OCI-M1 (cell line): ENCODE results near the gene CD83.
A peak's percentile ranks its signal among the peaks of the same experiment; 100 is the strongest.

Experiments used
- DNase-seq: peaks from one replicate; lab custom pipeline; 2025; lab: John Stamatoyannopoulos, UW

Gene CD83

GRCh38 chr6:14123386-14124111 is 6.0 kb downstream of the CD83 start:
- peak; percentile 56 for DNase-seq

DNA sequence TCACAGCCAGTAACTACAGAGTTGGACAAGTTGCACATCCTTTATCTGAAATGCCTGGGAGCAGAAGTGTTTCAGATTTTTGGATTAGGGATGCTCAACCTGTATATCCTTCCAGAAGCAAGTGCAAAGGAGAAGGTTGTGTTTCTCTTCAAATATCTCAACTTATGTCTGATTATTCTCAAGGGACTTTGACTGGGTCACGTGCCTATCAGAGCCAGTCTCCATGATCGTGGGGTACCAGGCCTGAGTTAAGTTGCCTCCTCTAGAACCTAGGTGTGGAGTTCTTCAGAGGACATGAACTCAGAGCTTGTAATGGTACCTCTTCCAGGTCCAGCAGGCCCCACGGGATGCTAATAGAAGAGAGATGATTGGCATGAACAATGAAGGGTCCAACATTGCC is 7.8 kb downstream of the CD83 start:
- no peak for DNase-seq

DNA sequence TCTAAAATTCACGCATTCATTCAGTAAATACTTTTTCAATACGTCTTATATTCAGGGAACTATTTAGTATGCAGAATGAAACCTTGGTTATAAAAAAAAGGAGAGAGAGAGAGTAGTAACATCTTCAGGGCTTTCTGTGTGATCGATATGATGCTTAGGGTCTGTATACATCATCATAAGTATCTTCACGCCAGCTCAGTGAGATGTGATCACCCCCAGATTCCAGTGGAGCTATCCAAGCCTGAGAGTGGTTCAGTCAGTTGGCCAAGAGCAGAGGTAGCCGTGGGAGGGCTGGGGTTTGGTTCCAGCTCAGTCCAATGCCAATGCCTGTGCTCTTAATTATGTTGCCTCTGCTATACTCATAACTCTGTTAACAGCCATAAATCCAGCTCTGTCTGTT is 8.6 kb downstream of the CD83 start:
- no peak for DNase-seq

DNA sequence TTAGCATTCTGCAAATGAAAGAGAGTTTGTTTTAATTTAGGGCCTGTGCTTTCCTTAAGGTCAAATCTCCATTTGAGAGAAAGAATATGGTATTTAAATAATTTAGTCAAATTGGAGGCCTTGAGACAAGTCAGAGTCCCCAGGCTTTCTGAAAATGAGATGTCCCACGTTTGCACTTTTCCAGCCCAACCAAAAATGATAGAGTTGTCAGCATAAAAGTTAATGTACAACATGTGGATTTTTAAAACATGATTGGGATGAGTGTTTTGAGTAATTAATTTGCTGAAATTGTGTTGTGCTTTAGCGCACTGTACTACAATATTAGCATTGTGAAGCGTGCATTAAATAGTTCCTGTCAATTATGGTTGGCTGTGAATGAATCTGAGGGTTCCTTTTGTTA is 10.0 kb downstream of the CD83 start:
- no peak for DNase-seq

DNA sequence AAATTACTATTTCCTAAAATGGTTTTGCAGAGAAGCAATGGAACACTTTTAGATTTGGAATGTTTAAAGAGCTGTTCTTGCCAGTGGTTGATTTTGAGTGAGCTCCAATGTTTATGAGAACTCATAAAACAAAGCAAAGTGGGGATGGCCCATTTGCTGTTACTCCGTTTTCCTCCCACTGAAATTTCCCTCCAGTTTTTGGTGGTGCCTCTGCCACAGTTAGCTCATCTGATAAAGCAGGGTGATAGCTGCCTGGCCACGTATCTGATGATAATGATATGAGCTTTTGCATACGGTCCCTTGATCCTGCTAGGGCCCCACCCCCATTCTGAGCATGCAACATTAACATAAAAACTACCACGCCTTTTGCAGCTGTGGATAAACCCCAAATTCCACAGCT is 10.4 kb downstream of the CD83 start:
- no peak for DNase-seq

DNA sequence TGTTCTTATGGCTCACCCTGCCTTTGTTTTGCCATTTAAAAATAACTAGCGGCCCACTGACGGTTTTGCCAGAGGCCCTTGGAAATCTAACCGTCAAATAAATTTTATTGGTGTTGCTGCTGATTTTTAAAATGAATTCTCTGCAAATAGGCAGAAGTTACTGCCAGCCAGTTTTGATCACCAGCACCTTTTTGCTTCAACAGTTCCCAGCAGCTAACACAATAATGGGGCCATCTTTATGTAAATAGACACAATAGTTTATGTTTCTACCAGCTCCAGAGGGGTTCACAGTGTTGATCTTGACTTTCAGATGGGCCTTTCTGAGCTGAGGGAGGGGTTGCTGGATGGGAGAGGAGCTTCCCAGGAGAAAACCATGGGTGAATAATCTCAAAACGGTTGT is 11.2 kb downstream of the CD83 start:
- no peak for DNase-seq

- peak; percentile 82 for DNase-seq
These were observed 12.0 kb downstream of the CD83 start for GRCh38 chr6:14129575-14129974.

DNA sequence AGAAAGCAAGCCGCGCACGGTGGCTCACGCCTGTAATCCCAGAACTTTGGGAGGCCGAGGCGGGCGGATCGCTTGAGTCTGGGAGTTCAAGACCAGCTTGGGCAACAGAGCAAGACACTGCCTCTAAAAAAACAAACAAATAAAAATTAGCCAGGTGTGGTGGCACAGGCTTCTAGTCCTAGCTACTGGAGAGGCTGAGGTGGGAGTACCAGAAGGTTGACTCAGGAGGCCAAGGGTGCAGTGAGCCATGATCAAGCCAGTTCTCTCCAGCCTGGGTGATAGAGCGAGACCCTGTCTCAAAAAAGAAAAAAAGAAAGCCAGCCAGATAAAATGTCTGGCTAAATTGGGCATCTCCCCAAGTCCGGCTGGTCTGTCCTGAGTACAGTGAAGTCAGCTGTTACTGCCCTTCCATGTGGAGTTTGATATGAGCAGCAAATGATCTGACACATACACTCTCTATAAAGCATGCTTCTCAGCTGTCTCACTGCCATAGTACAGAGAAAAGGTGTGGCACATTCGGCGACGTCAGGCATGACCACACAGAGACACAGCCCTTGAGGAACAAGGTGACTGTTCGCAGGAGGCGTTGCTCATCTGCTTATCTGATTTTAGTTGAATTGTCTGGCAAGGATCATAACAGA is 13.0 kb downstream of the CD83 start:
- DNase-seq, result no peak

- DNase-seq, result no peak
These were observed 14.0 kb downstream of the CD83 start for GRCh38 chr6:14131579-14131978.

GRCh38 chr6:14132244-14132920 is 14.8 kb downstream of the CD83 start:
- no peak for DNase-seq

DNA sequence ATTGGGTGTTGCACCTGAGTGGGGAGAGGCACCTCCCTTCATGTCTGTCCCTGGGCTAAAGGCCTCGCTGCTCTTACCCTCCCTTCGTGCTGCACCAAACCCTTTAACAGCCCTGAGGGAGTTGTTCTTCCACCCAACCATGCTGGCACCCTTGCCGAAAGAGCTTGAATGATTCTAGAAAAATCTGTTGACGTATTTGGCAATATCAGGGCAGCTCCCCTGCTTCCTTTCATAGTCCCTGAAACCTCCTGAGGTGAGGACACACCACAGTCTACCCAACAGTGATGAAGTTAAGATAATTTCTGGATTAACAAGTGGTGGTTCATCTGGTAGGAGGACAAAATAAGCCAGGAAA is 15.3 kb downstream of the CD83 start:
- DNase-seq, result no peak

DNA sequence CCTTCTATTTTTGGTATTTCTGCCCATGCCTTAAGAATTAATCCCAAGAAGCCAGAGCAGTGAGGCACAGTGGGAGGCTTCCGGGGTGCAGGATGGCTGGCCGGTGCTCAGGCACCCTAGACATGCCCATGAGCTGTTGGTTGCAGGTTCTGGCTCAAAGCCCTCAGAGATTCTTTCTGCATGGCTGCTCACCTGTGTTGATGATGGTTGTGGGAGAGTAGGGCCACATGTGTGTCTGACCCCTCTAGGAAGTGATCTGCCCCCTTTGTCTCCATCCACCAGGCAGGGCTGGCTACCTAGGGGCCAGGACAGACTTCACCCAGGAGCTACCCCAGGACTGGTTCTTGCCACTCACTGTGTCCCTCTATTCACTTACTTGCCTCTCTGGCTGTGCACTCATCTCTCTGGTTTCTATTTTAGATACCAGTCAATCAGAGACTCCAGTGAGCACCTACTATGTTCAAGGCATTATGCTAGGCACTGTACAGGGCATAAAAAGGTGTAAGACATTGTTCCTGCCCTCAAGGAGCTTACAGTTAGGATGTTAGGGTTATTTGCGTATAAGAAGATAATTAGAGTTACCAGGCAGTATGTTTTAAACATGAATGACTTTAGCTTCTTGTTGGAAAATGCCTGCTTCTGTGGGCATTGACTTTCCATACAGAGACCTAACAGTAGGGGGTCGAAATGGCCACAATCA is 16.8 kb downstream of the CD83 start:
- no peak for DNase-seq

DNA sequence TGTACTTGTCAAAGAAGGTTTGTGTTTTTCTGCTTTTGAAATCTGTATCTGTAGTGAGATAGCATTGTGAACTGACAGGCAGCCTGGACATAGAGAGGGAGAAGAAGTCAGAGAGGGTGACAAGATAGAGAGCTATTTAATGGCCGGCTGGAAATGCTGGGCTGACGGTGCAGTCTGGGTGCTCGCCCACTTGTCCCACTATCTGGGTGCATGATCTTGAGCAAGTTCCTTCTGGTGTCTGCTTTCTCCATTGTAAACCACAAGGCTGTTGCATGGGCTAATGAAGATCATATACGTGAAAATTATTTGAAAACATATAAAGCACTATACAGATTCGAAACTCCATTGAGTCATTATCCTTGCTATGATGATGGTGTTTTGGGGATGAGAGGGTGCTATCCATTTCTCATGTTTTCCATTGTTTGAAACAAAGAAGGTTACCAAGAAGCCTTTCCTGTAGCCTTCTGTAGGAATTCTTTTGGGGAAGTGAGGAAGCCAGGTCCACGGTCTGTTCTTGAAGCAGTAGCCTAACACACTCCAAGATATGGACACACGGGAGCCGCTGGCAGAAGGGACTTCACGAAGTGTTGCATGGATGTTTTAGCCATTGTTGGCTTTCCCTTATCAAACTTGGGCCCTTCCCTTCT is 18.4 kb downstream of the CD83 start:
- peak; percentile 72 for DNase-seq

- no peak for DNase-seq
These were observed 21.2 kb downstream of the CD83 start for GRCh38 chr6:14138701-14139215.

- DNase-seq, result no peak
These were observed 23.9 kb downstream of the CD83 start for GRCh38 chr6:14141351-14142062.

GRCh38 chr6:14142063-14142450 is 24.5 kb downstream of the CD83 start:
- DNase-seq, result no peak

DNA sequence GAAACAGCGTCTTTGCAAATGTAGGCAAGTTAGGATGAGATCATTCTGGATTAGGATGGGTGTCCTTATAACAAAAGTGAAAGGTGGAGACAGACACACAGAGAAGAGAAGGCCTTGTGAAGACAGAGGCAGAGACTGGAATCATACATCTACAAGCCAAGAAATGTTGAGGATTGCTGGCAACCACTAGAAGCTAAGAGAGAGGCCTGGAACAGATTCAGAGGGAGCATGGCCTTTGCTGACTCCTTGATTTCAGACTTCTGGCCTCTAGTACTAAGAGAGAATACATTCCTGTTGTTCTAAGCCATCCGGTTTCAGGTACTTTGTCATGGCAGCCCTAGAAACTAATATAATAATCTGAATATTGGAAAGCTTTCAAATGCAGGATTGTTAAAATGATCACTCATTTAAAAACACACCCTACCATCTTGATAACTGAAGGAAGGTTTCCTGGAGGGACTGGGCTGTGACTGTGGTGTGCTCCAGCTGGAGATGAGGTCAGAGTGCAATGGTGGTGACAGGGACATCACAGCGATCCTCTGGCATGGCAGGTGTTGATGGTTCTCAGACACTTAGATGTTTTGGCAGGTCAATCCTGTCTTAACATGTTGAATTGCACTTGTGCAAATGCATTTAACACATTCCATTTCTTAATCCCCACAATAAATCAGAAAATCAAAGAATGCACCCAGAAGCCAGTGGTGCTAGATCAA is 25.1 kb downstream of the CD83 start:
- no peak for DNase-seq

- DNase-seq, result no peak
These were observed 25.7 kb downstream of the CD83 start for GRCh38 chr6:14143305-14143704.

DNA sequence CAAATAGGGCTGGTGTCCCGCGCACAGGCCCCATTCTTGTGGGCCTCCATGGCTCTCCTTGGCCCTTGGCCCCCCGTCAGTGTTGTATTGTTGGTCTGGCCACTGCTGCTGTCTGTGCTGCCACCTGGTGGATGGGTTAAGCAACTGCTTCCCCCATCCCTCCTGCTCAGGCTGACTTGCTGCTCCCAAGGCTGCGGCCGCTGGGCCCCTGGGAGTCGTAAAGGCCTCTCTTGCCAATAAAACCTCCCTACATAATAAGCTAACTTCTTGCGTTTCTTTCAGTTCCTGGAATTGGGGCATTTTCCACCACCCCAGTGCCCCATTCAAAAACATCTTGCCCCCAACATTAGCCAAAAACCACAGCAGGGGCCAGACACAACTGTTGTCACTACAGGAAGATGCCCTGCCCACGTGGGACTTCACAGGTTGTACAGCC is 27.1 kb downstream of the CD83 start:
- DNase-seq, result peak; percentile 81

GRCh38 chr6:14146506-14147096 is 29.0 kb downstream of the CD83 start:
- DNase-seq, result no peak
